HL-60 (cell line): ENCODE measurements around the gene RABGAP1L.

ENCODE experiments used
- CTCF ChIP-seq: IDR thresholded peaks from one replicate; pipeline ENCODE4 v1.5.1; 2011; ENCODE audit warnings: low read length, control low read depth, inconsistent platforms; ENCODE audit not compliant: insufficient read depth
- GABPA ChIP-seq: IDR thresholded peaks from 2 replicates; pipeline ENCODE4 v1.6.1; 2012; ENCODE audit warnings: low read depth
- POLR2AphosphoS5 ChIP-seq: IDR thresholded peaks from 2 replicates; pipeline ENCODE4 v1.6.1; 2012; ENCODE audit warnings: low read depth
- REST ChIP-seq: IDR thresholded peaks from 2 replicates; pipeline ENCODE4 v1.6.1; 2012; ENCODE audit warnings: low read depth; ENCODE audit not compliant: insufficient replicate concordance

- TF ChIP-seq GABPA = no peak
- no peak for TF ChIP-seq CTCF
- no peak for TF ChIP-seq POLR2AphosphoS5
- TF ChIP-seq REST = no peak
Observed at GRCh38 chr1:174367892-174368291, 208.6 kb downstream of the RABGAP1L start.
